HCT116 (cell line): ENCODE measurements around the gene ELANE.

Experiments used
- CTCF ChIP-seq, 3 experiments: fragments of 200-600 bp in 1 of 3; sonication (generic) in 1 of 3; IDR thresholded peaks in 2 of 3; conservative IDR thresholded peaks in 1 of 3; 2 replicates each; pipeline ENCODE4 v1.5.1; 2012 to 2017; ENCODE audit warnings: low read depth in 2 of 3, low read length in 2 of 3, antibody characterized with exemption in 1 of 3, borderline replicate concordance in 1 of 3, control low read depth in 1 of 3, mild to moderate bottlenecking in 1 of 3, mixed read lengths in 1 of 3, mixed run types in 1 of 3, moderate library complexity in 1 of 3; ENCODE audit not compliant: insufficient read depth in 1 of 3
- JUND ChIP-seq: IDR thresholded peaks from 2 replicates; pipeline ENCODE4 v1.6.1; 2012
- POLR2A ChIP-seq: IDR thresholded peaks from 2 replicates; pipeline ENCODE4 v1.7.0; 2011; ENCODE audit warnings: borderline replicate concordance; ENCODE audit not compliant: insufficient read depth, insufficient read length; ENCODE audit errors: extremely low read depth
- SP1 ChIP-seq: IDR thresholded peaks from 2 replicates; pipeline ENCODE4 v1.6.1; 2012; ENCODE audit warnings: low read depth
- TF ChIP-seq, protein P1 (sequence below): IDR thresholded peaks from 2 replicates; pipeline ENCODE4 v1.6.1; 2012; ENCODE audit warnings: low read depth
- TF ChIP-seq, protein P2 (sequence below): IDR thresholded peaks from 2 replicates; pipeline ENCODE4 v1.6.1; 2012

DNA sequence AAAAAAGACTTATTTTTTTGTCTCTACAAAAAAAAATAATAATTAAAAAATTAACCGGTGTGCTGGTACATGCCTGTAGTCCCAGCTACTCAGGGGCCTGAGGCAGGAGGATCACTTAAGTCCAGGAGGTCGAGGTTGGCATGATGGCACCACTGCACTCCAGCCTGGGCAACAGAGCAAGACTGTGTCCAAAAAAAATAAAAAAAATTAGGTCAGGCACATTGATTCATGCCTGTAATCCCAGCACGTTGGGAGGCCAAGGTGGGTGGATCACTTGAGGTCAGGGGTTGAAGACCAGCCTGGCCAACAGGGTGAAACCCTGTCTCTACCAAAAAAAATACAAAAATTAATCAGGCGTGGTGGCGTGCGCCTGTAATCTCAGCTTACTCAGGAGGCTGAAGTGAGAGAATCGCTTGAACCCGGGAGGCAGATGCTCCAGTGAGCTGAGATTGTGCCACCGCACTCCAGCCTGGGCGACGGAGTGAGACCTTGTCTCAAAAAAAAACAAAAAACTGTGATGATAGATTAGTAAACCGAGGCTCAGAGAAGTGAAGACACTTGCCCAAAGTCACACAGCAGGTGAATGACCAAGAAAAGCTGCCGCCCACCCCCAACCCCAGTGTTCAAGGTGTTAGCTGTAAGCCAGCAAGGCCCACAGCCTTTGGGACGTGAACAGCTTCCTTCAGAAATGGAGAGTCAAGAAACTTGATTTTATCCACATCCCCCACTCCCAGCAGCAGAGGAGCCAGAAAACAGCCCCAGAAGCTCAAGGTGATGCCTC lies 50.5 kb downstream of the ELANE start:
- no peak for TF ChIP-seq JUND
- TF ChIP-seq POLR2A = no peak
- TF ChIP-seq, protein P1, sequence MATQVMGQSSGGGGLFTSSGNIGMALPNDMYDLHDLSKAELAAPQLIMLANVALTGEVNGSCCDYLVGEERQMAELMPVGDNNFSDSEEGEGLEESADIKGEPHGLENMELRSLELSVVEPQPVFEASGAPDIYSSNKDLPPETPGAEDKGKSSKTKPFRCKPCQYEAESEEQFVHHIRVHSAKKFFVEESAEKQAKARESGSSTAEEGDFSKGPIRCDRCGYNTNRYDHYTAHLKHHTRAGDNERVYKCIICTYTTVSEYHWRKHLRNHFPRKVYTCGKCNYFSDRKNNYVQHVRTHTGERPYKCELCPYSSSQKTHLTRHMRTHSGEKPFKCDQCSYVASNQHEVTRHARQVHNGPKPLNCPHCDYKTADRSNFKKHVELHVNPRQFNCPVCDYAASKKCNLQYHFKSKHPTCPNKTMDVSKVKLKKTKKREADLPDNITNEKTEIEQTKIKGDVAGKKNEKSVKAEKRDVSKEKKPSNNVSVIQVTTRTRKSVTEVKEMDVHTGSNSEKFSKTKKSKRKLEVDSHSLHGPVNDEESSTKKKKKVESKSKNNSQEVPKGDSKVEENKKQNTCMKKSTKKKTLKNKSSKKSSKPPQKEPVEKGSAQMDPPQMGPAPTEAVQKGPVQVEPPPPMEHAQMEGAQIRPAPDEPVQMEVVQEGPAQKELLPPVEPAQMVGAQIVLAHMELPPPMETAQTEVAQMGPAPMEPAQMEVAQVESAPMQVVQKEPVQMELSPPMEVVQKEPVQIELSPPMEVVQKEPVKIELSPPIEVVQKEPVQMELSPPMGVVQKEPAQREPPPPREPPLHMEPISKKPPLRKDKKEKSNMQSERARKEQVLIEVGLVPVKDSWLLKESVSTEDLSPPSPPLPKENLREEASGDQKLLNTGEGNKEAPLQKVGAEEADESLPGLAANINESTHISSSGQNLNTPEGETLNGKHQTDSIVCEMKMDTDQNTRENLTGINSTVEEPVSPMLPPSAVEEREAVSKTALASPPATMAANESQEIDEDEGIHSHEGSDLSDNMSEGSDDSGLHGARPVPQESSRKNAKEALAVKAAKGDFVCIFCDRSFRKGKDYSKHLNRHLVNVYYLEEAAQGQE = no peak
- TF ChIP-seq, protein P2, sequence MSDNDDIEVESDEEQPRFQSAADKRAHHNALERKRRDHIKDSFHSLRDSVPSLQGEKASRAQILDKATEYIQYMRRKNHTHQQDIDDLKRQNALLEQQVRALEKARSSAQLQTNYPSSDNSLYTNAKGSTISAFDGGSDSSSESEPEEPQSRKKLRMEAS = no peak
- TF ChIP-seq CTCF (IDR thresholded peaks at IDR 0.05 in 2 of 3, conservative IDR thresholded peaks at IDR 0.05 in 1 of 3; ENCODE audit: borderline replicate concordance in 1 of 3, insufficient read depth in 1 of 3, low read depth in 2 of 3, low read length in 2 of 3) = no peak
- no peak for TF ChIP-seq SP1
